ENCODE data around the gene LAYN.

DNA sequence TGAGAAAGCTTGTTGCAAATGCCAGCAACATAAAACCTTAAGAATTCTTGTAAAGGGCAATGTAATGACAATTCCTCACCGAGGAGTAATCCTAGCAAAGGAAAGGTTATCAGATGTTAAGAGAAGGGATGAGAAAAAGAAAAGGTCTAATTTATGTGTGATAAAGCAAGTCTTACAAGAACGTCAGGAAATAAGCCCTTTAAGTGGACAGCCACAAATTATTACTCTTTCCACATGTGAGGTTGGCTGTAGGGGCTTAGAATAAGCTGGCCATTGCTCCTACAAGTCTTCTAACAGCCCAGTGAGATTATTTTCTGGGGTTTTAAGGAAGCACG lies 9.3 kb downstream of the LAYN start:
- no peak for TF ChIP-seq ZBTB8A (CRISPR knock-in tag; IDR thresholded peaks at IDR 0.05; ENCODE audit: borderline replicate concordance, low read depth)
- TF ChIP-seq, protein P1, sequence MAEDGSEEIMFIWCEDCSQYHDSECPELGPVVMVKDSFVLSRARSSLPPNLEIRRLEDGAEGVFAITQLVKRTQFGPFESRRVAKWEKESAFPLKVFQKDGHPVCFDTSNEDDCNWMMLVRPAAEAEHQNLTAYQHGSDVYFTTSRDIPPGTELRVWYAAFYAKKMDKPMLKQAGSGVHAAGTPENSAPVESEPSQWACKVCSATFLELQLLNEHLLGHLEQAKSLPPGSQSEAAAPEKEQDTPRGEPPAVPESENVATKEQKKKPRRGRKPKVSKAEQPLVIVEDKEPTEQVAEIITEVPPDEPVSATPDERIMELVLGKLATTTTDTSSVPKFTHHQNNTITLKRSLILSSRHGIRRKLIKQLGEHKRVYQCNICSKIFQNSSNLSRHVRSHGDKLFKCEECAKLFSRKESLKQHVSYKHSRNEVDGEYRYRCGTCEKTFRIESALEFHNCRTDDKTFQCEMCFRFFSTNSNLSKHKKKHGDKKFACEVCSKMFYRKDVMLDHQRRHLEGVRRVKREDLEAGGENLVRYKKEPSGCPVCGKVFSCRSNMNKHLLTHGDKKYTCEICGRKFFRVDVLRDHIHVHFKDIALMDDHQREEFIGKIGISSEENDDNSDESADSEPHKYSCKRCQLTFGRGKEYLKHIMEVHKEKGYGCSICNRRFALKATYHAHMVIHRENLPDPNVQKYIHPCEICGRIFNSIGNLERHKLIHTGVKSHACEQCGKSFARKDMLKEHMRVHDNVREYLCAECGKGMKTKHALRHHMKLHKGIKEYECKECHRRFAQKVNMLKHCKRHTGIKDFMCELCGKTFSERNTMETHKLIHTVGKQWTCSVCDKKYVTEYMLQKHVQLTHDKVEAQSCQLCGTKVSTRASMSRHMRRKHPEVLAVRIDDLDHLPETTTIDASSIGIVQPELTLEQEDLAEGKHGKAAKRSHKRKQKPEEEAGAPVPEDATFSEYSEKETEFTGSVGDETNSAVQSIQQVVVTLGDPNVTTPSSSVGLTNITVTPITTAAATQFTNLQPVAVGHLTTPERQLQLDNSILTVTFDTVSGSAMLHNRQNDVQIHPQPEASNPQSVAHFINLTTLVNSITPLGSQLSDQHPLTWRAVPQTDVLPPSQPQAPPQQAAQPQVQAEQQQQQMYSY (CRISPR knock-in tag; IDR thresholded peaks at IDR 0.05): no peak
- TF ChIP-seq, protein P2, sequence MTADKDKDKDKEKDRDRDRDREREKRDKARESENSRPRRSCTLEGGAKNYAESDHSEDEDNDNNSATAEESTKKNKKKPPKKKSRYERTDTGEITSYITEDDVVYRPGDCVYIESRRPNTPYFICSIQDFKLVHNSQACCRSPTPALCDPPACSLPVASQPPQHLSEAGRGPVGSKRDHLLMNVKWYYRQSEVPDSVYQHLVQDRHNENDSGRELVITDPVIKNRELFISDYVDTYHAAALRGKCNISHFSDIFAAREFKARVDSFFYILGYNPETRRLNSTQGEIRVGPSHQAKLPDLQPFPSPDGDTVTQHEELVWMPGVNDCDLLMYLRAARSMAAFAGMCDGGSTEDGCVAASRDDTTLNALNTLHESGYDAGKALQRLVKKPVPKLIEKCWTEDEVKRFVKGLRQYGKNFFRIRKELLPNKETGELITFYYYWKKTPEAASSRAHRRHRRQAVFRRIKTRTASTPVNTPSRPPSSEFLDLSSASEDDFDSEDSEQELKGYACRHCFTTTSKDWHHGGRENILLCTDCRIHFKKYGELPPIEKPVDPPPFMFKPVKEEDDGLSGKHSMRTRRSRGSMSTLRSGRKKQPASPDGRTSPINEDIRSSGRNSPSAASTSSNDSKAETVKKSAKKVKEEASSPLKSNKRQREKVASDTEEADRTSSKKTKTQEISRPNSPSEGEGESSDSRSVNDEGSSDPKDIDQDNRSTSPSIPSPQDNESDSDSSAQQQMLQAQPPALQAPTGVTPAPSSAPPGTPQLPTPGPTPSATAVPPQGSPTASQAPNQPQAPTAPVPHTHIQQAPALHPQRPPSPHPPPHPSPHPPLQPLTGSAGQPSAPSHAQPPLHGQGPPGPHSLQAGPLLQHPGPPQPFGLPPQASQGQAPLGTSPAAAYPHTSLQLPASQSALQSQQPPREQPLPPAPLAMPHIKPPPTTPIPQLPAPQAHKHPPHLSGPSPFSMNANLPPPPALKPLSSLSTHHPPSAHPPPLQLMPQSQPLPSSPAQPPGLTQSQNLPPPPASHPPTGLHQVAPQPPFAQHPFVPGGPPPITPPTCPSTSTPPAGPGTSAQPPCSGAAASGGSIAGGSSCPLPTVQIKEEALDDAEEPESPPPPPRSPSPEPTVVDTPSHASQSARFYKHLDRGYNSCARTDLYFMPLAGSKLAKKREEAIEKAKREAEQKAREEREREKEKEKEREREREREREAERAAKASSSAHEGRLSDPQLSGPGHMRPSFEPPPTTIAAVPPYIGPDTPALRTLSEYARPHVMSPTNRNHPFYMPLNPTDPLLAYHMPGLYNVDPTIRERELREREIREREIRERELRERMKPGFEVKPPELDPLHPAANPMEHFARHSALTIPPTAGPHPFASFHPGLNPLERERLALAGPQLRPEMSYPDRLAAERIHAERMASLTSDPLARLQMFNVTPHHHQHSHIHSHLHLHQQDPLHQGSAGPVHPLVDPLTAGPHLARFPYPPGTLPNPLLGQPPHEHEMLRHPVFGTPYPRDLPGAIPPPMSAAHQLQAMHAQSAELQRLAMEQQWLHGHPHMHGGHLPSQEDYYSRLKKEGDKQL (CRISPR knock-in tag; IDR thresholded peaks at IDR 0.05; ENCODE audit: low read depth): no peak
- TF ChIP-seq, protein P3, sequence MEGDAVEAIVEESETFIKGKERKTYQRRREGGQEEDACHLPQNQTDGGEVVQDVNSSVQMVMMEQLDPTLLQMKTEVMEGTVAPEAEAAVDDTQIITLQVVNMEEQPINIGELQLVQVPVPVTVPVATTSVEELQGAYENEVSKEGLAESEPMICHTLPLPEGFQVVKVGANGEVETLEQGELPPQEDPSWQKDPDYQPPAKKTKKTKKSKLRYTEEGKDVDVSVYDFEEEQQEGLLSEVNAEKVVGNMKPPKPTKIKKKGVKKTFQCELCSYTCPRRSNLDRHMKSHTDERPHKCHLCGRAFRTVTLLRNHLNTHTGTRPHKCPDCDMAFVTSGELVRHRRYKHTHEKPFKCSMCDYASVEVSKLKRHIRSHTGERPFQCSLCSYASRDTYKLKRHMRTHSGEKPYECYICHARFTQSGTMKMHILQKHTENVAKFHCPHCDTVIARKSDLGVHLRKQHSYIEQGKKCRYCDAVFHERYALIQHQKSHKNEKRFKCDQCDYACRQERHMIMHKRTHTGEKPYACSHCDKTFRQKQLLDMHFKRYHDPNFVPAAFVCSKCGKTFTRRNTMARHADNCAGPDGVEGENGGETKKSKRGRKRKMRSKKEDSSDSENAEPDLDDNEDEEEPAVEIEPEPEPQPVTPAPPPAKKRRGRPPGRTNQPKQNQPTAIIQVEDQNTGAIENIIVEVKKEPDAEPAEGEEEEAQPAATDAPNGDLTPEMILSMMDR (CRISPR knock-in tag; IDR thresholded peaks at IDR 0.05): no peak
- TF ChIP-seq, protein P4, sequence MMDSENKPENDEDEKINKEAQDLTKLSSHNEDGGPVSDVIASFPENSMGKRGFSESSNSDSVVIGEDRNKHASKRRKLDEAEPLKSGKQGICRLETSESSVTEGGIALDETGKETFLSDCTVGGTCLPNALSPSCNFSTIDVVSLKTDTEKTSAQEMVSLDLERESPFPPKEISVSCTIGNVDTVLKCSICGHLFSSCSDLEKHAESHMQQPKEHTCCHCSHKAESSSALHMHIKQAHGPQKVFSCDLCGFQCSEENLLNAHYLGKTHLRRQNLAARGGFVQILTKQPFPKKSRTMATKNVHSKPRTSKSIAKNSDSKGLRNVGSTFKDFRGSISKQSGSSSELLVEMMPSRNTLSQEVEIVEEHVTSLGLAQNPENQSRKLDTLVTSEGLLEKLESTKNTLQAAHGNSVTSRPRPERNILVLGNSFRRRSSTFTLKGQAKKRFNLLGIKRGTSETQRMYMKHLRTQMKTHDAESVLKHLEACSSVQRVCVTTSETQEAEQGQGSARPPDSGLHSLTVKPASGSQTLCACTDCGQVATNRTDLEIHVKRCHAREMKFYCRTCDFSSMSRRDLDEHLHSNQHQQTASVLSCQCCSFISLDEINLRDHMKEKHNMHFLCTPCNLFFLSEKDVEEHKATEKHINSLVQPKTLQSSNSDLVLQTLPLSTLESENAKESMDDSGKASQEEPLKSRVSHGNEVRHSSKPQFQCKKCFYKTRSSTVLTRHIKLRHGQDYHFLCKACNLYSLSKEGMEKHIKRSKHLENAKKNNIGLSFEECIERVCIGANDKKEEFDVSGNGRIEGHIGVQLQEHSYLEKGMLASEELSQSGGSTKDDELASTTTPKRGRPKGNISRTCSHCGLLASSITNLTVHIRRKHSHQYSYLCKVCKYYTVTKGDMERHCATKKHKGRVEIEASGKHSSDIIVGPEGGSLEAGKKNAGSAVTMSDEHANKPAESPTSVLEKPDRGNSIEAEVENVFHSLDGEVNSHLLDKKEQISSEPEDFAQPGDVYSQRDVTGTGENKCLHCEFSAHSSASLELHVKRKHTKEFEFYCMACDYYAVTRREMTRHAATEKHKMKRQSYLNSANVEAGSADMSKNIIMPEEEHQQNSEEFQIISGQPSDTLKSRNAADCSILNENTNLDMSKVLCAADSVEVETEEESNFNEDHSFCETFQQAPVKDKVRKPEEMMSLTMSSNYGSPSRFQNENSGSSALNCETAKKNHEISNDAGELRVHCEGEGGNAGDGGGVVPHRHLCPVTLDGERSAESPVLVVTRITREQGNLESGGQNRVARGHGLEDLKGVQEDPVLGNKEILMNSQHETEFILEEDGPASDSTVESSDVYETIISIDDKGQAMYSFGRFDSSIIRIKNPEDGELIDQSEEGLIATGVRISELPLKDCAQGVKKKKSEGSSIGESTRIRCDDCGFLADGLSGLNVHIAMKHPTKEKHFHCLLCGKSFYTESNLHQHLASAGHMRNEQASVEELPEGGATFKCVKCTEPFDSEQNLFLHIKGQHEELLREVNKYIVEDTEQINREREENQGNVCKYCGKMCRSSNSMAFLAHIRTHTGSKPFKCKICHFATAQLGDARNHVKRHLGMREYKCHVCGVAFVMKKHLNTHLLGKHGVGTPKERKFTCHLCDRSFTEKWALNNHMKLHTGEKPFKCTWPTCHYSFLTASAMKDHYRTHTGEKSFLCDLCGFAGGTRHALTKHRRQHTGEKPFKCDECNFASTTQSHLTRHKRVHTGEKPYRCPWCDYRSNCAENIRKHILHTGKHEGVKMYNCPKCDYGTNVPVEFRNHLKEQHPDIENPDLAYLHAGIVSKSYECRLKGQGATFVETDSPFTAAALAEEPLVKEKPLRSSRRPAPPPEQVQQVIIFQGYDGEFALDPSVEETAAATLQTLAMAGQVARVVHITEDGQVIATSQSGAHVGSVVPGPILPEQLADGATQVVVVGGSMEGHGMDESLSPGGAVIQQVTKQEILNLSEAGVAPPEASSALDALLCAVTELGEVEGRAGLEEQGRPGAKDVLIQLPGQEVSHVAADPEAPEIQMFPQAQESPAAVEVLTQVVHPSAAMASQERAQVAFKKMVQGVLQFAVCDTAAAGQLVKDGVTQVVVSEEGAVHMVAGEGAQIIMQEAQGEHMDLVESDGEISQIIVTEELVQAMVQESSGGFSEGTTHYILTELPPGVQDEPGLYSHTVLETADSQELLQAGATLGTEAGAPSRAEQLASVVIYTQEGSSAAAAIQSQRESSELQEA (CRISPR knock-in tag; IDR thresholded peaks at IDR 0.05; ENCODE audit: not compliant biosample characterization): no peak
- no peak for TF ChIP-seq YEATS4 (CRISPR knock-in tag; IDR thresholded peaks at IDR 0.05; ENCODE audit: borderline replicate concordance)
- TF ChIP-seq, protein P5, sequence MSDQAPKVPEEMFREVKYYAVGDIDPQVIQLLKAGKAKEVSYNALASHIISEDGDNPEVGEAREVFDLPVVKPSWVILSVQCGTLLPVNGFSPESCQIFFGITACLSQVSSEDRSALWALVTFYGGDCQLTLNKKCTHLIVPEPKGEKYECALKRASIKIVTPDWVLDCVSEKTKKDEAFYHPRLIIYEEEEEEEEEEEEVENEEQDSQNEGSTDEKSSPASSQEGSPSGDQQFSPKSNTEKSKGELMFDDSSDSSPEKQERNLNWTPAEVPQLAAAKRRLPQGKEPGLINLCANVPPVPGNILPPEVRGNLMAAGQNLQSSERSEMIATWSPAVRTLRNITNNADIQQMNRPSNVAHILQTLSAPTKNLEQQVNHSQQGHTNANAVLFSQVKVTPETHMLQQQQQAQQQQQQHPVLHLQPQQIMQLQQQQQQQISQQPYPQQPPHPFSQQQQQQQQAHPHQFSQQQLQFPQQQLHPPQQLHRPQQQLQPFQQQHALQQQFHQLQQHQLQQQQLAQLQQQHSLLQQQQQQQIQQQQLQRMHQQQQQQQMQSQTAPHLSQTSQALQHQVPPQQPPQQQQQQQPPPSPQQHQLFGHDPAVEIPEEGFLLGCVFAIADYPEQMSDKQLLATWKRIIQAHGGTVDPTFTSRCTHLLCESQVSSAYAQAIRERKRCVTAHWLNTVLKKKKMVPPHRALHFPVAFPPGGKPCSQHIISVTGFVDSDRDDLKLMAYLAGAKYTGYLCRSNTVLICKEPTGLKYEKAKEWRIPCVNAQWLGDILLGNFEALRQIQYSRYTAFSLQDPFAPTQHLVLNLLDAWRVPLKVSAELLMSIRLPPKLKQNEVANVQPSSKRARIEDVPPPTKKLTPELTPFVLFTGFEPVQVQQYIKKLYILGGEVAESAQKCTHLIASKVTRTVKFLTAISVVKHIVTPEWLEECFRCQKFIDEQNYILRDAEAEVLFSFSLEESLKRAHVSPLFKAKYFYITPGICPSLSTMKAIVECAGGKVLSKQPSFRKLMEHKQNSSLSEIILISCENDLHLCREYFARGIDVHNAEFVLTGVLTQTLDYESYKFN (CRISPR knock-in tag; conservative IDR thresholded peaks at IDR 0.05): no peak
- TF ChIP-seq CBX5 (CRISPR knock-in tag; IDR thresholded peaks at IDR 0.05; ENCODE audit: borderline replicate concordance): no peak
